Ishikawa (cell line): ENCODE measurements around the gene FBXO10.
A peak's percentile ranks its signal among the peaks of the same experiment; 100 is the strongest.

Experiments used
- CEBPB ChIP-seq: IDR thresholded peaks from 2 replicates; pipeline ENCODE4 v1.6.1; 2012
- CREB1 ChIP-seq: IDR thresholded peaks from 2 replicates; pipeline ENCODE4 v1.6.1; 2012; ENCODE audit warnings: low read depth
- EGR1 ChIP-seq: IDR thresholded peaks from 2 replicates; pipeline ENCODE4 v1.6.1; 2012
- EP300 ChIP-seq: IDR thresholded peaks from 2 replicates; pipeline ENCODE4 v1.6.1; 2012; ENCODE audit warnings: borderline replicate concordance
- FOXM1 ChIP-seq: IDR thresholded peaks from 2 replicates; pipeline ENCODE4 v1.6.1; 2012; ENCODE audit warnings: low read depth, borderline replicate concordance
- MAX ChIP-seq: IDR thresholded peaks from 2 replicates; pipeline ENCODE4 v1.6.1; 2012
- NFIC ChIP-seq: IDR thresholded peaks from 2 replicates; pipeline ENCODE4 v1.6.1; 2012
- RAD21 ChIP-seq: IDR thresholded peaks from 2 replicates; pipeline ENCODE4 v1.6.1; 2012; ENCODE audit warnings: low read depth
- REST ChIP-seq: IDR thresholded peaks from 2 replicates; pipeline ENCODE4 v1.6.1; 2012; ENCODE audit warnings: low read depth, mild to moderate bottlenecking
- TAF1 ChIP-seq: IDR thresholded peaks from 2 replicates; pipeline ENCODE4 v1.6.1; 2012; ENCODE audit warnings: low read depth, mild to moderate bottlenecking
- TCF12 ChIP-seq: IDR thresholded peaks from 2 replicates; pipeline ENCODE4 v1.6.1; 2012; ENCODE audit warnings: low read depth
- TEAD4 ChIP-seq: IDR thresholded peaks from 2 replicates; pipeline ENCODE4 v1.6.1; 2012
- USF1 ChIP-seq: IDR thresholded peaks from 2 replicates; pipeline ENCODE4 v1.6.1; 2012
- YY1 ChIP-seq: IDR thresholded peaks from 2 replicates; pipeline ENCODE4 v1.6.1; 2012; ENCODE audit warnings: low read depth
- ZBTB7A ChIP-seq: IDR thresholded peaks from 2 replicates; pipeline ENCODE4 v1.6.1; 2012; ENCODE audit warnings: low read depth

FBXO10 gene

GRCh38 chr9:37609735-37610397 is 33.7 kb upstream of the FBXO10 start:
- TF ChIP-seq FOXM1: no peak
- no peak for TF ChIP-seq MAX
- no peak for TF ChIP-seq RAD21
- no peak for TF ChIP-seq EP300
- no peak for TF ChIP-seq CREB1
- TF ChIP-seq USF1: no peak
- no peak for TF ChIP-seq TEAD4
- TF ChIP-seq NFIC: no peak
- TF ChIP-seq REST: no peak
- TF ChIP-seq CEBPB: no peak
- TF ChIP-seq EGR1: no peak
- no peak for TF ChIP-seq TCF12
- TF ChIP-seq TAF1: no peak
- TF ChIP-seq ZBTB7A: no peak
- TF ChIP-seq YY1: no peak

DNA sequence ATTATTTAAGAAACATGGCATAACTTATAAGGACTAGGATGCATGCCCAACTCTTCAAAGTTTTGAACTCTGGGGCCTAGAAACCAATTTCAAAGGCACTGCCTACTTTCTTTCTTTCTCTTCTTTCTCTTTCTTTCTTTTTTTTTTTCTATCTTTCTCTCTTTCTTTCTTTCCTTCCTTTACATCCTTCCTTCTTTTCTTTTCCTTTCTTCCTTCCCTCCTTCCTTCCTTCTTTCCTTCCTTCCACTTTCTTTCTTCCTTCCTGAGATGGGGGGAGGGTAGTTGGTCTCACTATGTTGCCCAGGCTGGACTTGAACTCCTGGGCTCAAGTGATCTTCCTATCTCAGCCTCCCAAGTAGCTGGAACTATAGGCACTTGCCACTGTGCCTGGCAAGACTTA is 32.1 kb upstream of the FBXO10 start:
- no peak for TF ChIP-seq TCF12
- TF ChIP-seq YY1: no peak

DNA sequence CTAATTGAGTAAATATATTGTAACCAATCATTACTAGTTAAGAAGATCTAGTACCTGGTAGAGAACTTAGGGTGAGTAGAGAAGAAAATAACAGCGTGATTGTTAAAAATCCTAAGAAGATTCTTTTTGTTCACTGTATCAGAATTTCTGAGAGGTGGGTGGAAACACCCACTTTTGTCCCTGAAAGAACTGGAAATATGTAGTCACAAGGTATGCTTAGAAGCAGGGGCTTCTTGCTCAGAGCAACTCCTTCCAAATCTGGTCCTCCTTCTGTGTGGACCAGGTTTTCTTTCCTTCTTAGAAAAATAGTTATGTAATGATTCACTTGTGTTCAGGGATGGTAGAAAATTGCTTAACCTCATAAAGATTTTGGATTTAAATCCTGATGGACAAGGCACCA is 28.1 kb upstream of the FBXO10 start:
- TF ChIP-seq REST: no peak
- no peak for TF ChIP-seq EGR1
- TF ChIP-seq TAF1: no peak
- TF ChIP-seq CEBPB: no peak
- no peak for TF ChIP-seq EP300
- TF ChIP-seq TCF12: no peak
- TF ChIP-seq TEAD4: no peak
- TF ChIP-seq NFIC: no peak
- TF ChIP-seq YY1: no peak

DNA sequence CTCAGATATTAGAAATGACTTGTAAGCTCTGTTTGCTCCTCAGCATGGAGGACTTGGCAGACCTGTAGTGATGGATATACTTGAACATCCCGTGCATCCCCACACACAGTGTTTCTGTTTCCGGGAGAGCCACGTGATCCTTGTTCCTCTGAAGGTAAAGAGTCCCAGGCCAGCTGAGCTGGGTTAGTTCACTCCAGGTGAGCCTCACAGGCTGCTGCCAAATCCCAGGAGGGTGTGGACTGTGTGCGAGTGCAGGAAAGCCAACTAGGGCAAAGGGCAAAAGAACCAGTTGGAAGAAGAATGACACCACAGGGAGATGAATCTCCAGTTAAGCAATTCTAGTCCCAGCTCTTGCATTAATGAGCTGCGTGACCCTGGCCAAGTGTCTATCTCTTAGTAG is 26.6 kb upstream of the FBXO10 start:
- no peak for TF ChIP-seq TEAD4
- TF ChIP-seq EGR1: no peak
- TF ChIP-seq TAF1: no peak
- peak; percentile 55 for TF ChIP-seq USF1
- no peak for TF ChIP-seq YY1
- TF ChIP-seq CEBPB: no peak
- TF ChIP-seq EP300: no peak
- no peak for TF ChIP-seq CREB1
- TF ChIP-seq NFIC: 0 out of 2 replicates have a peak, but pooled peaks have one; percentile 13

- no peak for TF ChIP-seq TEAD4
- no peak for TF ChIP-seq FOXM1
- TF ChIP-seq USF1: no peak
- no peak for TF ChIP-seq CEBPB
- TF ChIP-seq TCF12: no peak
- no peak for TF ChIP-seq MAX
- TF ChIP-seq CREB1: no peak
Measured at GRCh38 chr9:37596504-37596903, 20.3 kb upstream of the FBXO10 start.

GRCh38 chr9:37593883-37594448 is 17.8 kb upstream of the FBXO10 start:
- no peak for TF ChIP-seq YY1
- no peak for TF ChIP-seq CEBPB
- TF ChIP-seq USF1: no peak
- no peak for TF ChIP-seq TCF12
- TF ChIP-seq EP300: no peak
- no peak for TF ChIP-seq MAX
- TF ChIP-seq TEAD4: no peak
- TF ChIP-seq FOXM1: no peak
- TF ChIP-seq NFIC: no peak
- TF ChIP-seq REST: no peak
- TF ChIP-seq RAD21: no peak
- no peak for TF ChIP-seq ZBTB7A
- no peak for TF ChIP-seq TAF1
- no peak for TF ChIP-seq CREB1
- TF ChIP-seq EGR1: no peak
